HG02840 (cell line): Measurements from ENCODE around the gene CDH20.
"Not testable (repeated sequence)": the region's sequence is repeated elsewhere in the genome, so short reads cannot be mapped to it uniquely, and the experiment has no call there.

Experiments used
- ATAC-seq: cut with Tn5 transposase; IDR thresholded peaks from one replicate; pipeline ENCODE4 v1.9.1; 2021; ENCODE audit warnings: mild to moderate bottlenecking, moderate library complexity, moderate number of reproducible peaks; ENCODE audit not compliant: unreplicated experiment, low FRiP score

CDH20 gene

GRCh38 chr18:61340148-61340547 is 6.9 kb downstream of the CDH20 start:
- no peak for ATAC-seq

- no peak for ATAC-seq
Observed at GRCh38 chr18:61348230-61348629, 15.0 kb downstream of the CDH20 start.

GRCh38 chr18:61350578-61350977 is 17.3 kb downstream of the CDH20 start:
- ATAC-seq = no peak

DNA sequence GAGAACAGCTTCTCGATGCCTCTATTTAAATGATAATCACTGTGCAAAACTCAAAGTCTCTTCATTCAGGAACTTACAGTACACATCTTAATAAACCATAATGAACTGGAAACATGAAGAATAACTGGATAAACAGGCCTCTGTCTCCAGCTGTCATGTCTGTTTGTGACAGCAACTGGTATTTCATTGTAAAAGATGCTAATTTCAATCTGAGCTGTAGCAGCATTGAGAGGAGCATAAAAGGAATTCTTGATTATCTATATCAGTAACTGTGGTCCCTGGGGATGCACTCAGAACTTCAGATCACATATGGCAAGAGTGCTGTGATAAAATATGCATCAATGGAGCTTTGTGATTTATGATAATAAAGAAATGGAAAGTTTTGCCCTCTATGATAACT is 18.8 kb downstream of the CDH20 start:
- ATAC-seq = no peak

DNA sequence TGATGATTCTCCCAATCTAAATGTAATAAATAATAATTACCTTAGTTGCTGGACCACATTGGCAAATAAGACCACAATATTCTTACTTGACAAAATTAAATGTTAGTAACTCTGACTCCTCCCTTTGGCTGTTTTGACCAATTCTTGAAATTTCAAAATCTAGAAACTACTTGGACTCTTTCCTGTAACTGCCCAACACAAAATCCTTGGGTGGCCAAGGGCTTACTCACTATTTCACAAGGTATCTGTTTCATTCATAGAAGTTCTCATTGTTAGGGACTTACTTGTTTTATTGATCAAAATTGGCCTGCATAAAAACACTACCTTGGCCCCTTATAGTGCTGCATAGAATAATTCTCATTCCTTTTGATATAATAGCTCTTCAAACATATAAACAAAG is 19.4 kb downstream of the CDH20 start:
- no peak for ATAC-seq

GRCh38 chr18:61360404-61361383 is 27.5 kb downstream of the CDH20 start:
- ATAC-seq = peak; percentile 86

DNA sequence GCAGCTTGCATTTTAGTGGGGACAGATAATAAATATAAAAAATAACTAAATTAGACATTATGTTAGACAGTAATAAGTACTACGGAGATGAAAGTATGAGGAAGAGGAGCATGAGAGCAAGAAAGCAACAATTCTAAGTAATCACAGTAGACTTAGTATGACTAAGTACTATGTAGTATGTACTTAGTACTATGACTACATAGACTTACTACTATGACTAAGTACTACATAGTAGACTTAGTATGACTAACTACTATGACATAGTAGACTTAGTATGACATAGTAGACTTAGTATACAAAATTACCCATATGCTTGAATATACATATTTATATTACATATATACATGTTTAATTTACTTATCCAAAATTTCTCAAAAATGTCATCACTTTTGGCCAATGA is 29.3 kb downstream of the CDH20 start:
- no peak for ATAC-seq

GRCh38 chr18:61364953-61365352 is 31.7 kb downstream of the CDH20 start:
- ATAC-seq = no peak

DNA sequence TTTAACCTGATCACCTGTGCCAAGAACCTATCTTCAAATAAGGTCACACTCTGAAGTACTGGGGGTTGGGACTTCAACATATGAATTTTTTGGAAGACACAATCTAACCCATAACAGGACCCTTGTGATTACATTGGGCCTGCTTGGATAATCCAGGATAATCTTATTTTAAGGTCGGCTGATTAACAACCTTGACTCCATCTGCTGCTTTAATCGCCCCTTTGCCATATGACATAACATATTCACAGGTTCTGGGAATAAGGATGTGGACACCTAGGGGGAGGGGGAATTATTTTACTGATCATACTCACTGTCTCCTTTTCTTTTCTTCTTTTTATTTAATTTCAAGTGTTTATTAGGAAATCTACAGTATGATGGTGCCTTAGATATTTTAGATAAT is 34.8 kb downstream of the CDH20 start:
- no peak for ATAC-seq

DNA sequence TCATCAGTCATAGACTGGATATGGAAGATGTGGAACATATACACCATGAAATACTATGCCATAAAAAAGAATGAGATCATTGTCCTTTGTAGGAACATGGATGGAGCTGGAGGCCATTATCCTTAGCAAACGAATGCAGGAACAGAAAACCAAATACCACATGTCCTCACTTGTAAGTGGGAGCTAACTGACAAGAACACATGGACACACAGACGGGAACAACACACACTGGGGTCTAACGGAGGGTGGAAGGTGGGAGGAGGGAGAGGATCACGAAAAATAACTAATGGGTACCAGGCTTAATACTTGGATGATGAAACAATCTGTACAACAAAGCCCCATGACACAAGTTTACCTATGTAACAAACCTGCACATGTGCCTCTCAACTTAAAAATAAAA is 36.4 kb downstream of the CDH20 start:
- not testable (repeated sequence) for ATAC-seq

GRCh38 chr18:61371111-61371510 is 37.9 kb downstream of the CDH20 start:
- ATAC-seq = no peak

DNA sequence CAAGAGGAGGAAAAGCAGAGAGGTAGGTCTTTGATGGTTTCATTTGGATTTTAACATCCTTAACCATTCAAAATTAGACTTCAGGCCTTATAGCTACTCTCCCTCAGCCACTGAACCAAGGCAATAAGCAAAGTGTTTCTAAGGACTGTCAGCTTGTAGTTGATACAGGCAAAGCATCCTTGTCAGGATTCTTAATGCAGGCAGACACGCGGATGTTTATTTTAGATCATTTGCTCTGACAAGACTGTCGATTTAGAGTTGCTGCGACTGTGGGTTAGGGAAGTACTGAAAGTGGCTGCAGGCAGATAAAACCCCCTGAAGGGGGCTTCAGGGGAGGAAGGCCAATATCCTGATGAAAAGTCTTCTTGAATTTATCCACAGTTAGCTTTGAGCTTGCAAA is 46.6 kb downstream of the CDH20 start:
- no peak for ATAC-seq

DNA sequence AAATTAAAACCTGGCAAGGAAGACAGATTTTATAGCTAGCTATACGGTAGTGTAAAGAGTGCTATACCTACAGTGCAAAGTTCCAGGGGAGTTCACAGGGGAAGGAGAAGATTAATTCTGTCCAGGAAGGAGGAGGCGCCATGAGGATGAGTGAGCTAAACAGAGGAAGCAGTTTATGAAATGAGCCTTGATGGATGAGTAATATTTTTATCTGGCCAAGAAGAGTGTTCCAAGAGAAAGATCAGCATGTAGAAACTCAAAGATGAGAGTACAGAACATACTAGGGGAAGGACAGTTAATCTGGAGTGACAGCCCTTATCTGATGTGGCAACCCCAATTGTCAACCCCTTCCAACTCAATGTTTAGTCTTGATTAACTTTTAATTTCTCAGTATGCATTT is 54.8 kb downstream of the CDH20 start:
- no peak for ATAC-seq

DNA sequence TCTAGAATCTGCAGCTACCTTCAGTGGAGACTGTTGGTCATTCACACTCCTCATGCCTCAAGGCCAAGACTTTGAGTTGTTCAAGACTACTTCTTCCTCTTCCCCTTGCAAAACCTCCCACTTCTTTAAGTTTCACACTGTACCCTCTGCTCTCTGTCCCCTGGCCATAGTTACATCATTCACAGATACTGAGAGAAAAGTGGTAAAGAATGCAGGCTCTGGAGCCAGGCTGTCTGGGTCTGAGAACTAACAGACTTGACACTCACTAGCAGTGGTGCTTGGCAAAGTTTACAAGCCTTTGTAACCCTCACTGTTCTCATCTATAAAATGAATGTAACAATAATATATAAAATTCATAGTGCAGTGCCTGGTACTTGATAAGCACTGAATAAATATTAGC is 61.8 kb downstream of the CDH20 start:
- no peak for ATAC-seq

- ATAC-seq = no peak
Observed at GRCh38 chr18:61397222-61397621, 64.0 kb downstream of the CDH20 start.

DNA sequence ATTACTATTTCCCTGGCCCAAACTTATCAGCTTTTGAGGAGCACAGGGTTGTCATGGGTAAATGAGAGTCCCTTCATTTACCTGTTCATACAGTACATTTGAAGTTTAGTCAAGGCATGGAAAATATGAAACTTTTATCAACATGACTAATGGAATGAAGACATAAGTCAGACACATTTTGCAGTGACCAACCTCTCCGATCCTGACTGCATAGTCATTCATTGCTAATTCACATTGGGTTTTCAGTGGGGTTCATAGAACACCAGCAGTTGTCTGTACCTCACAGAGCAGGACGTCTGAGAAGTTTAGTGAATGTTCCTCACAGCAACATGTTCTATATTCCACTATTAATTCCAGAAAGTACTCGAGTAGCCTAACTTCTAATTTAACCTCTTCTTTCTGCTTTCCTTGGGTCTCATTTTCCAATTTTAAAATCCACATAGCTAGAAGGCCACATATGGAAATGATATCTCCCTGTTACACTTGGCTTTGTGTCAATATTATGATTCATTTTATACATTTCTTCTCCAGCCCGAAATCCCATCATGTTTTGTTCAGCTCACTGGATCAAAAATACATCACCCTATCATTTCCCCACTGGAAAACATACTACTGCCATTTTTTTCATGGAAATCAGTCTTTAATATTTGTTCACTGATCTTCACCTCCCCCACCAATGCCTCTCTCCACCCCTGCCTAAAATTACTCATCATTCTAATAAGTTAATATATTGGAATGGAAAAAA is 65.9 kb downstream of the CDH20 start:
- no peak for ATAC-seq

- ATAC-seq = no peak
Observed at GRCh38 chr18:61400016-61400635, 66.9 kb downstream of the CDH20 start.

DNA sequence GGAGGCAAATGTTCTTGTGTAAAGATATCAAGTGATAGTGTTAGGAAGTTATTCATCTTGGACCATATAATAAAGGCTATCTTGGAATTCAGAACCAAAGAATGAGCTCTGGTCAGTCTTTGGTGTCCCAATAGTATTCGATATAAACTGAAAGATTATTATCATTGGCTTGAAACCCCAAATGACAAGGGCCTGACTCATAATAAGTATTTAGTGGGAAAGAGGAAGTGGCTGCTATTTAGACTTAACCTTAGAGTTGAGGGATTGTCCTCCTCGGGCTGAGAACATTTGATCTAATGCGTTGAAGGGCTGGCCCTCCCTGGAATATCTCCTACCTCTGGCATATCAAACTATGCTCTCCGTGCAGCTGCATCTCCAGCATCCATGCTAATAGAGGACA is 67.5 kb downstream of the CDH20 start:
- ATAC-seq = no peak

DNA sequence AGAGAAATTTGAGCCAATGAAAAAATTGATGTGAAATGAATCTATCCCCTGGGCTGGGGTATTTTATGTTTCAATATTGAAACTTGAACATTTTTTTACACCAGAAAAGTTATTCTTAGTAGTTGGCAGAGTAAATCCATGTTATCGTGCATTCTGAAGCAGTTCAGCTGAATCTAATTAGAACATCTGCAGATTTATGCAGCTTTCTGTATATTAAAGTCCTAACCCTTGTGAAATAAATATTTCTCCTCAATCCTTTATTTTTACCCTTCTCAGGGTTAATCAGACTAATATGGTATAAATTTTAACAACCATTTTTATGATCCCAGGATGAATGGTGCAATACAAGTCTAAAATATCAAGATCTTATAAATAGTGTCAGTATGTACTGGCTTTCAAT is 69.5 kb downstream of the CDH20 start:
- no peak for ATAC-seq

DNA sequence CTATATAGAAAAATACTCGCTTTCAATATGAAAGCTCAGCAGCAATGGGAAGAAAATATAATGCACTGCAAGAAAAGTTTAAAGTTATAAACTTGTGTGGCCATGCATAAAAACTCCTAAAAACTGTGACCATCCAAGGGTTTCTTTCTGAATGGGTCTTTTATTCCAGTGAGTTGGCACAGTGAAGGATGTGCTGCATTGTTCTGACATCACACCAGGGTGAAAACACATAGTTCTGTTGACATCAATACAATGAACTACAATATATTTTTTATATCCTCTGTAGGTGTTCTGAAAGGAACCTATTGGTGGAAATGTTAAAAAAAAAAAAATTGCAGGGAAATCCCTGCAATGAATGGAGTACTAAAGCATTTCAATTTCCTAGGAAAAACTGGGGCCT is 80.2 kb downstream of the CDH20 start:
- ATAC-seq = no peak

- no peak for ATAC-seq
Observed at GRCh38 chr18:61414086-61414485, 80.9 kb downstream of the CDH20 start.
